IMR-90 (cell line): ENCODE data around the gene LRRC26. TPM values are rescaled to one million over a fixed set of nuclear protein-coding genes. Genes with fewer than 3 reads are reported as not detected.

Experiments used
- ATAC-seq: fragments of 200-7000 bp; cut with Tn5 transposase; 2 replicates; pipeline ENCODE4 v1.9.1; 2020; ENCODE audit warnings: low read depth, mild to moderate bottlenecking, moderate library complexity
- BruUV-seq: library from RNA; stranded (reverse); fragments of 400-500 nt; replicated peaks from 2 replicates; lab custom pipeline; 2021; lab: Mats Ljungman, UMichigan
- CTCF ChIA-PET: fragments of 300-600 bp; formaldehyde crosslinking; extraction: SDS; loops from one replicate; lab custom pipeline; 2021; ENCODE audit warnings: antibody characterized with exemption; lab: Yijun Ruan, JAX
- POLR2A ChIA-PET: fragments of 300-600 bp; sonication (Branson Sonifier 250); formaldehyde crosslinking; loops from one replicate; lab custom pipeline; 2022; ENCODE audit warnings: antibody characterized with exemption; ENCODE audit not compliant: unreplicated experiment; lab: Charles Lee
- DNase-seq: peaks from one replicate; pipeline ENCODE4 v3.0.0; 2013
- H2AFZ ChIP-seq: replicated peaks from 2 replicates; pipeline ENCODE3; 2013; ENCODE audit warnings: low read length, mild to moderate bottlenecking; ENCODE audit not compliant: poor library complexity
- H2AK5ac ChIP-seq: 2 replicates; pipeline ENCODE4 v1.6.1; 2013; ENCODE audit warnings: low read depth, low read length, inconsistent platforms
- H2AK9ac ChIP-seq: replicated peaks from 2 replicates; pipeline ENCODE3; 2013; ENCODE audit warnings: mild to moderate bottlenecking, low read depth, low read length, moderate library complexity; ENCODE audit not compliant: poor library complexity
- H2BK120ac ChIP-seq: 2 replicates; pipeline ENCODE4 v1.6.1; 2013; ENCODE audit warnings: low read depth, low read length, inconsistent platforms
- H2BK15ac ChIP-seq: 3 replicates; pipeline ENCODE4 v1.6.1; 2013; ENCODE audit warnings: low read depth, low read length, inconsistent platforms
- H2BK20ac ChIP-seq: 2 replicates; pipeline ENCODE4 v1.6.1; 2013; ENCODE audit warnings: low read depth, mild to moderate bottlenecking, inconsistent platforms, low read length, moderate library complexity
- H2BK5ac ChIP-seq: 2 replicates; pipeline ENCODE4 v1.6.1; 2013; ENCODE audit warnings: mild to moderate bottlenecking, low read depth, low read length, inconsistent platforms; ENCODE audit not compliant: poor library complexity, severe bottlenecking
- H3K14ac ChIP-seq: replicated peaks from 2 replicates; pipeline ENCODE4 v1.6.1; 2013; ENCODE audit warnings: low read depth, low read length, inconsistent platforms
- H3K18ac ChIP-seq: 2 replicates; pipeline ENCODE4 v1.6.1; 2013; ENCODE audit warnings: low read depth, low read length, control low read depth
- H3K23ac ChIP-seq: 2 replicates; pipeline ENCODE4 v1.6.1; 2013; ENCODE audit warnings: low read depth, low read length, inconsistent platforms
- H3K27ac ChIP-seq: 2 replicates; pipeline ENCODE4 v1.5.1; 2013; ENCODE audit warnings: mild to moderate bottlenecking, control low read depth, low read length; ENCODE audit not compliant: insufficient read depth
- H3K27me3 ChIP-seq: 2 replicates; pipeline ENCODE4 v1.6.1; 2013; ENCODE audit warnings: low read length; ENCODE audit not compliant: control insufficient read depth, insufficient read depth
- H3K36me3 ChIP-seq: 2 replicates; pipeline ENCODE4 v1.6.1; 2013; ENCODE audit warnings: low read length, mixed read lengths; ENCODE audit not compliant: control insufficient read depth, insufficient read depth
- H3K4ac ChIP-seq: 2 replicates; pipeline ENCODE4 v1.6.1; 2013; ENCODE audit warnings: low read depth, low read length, inconsistent platforms
- H3K4me1 ChIP-seq: 2 replicates; pipeline ENCODE4 v1.6.1; 2013; ENCODE audit warnings: low read length, mixed read lengths; ENCODE audit not compliant: control insufficient read depth, insufficient read depth
- H3K4me2 ChIP-seq: 2 replicates; pipeline ENCODE4 v1.6.1; 2013; ENCODE audit warnings: low read depth, mild to moderate bottlenecking, control low read depth, low read length, moderate library complexity
- H3K4me3 ChIP-seq: 2 replicates; pipeline ENCODE4 v1.5.1; 2013; ENCODE audit warnings: low read depth, mild to moderate bottlenecking, control low read depth, low read length, moderate library complexity; ENCODE audit not compliant: insufficient read depth
- H3K56ac ChIP-seq: 2 replicates; pipeline ENCODE4 v1.6.1; 2013; ENCODE audit warnings: low read length, inconsistent platforms; ENCODE audit not compliant: insufficient read depth; ENCODE audit errors: extremely low read depth
- H3K79me1 ChIP-seq, 2 experiments: 2 replicates each; pipeline ENCODE4 v1.6.1; 2013; ENCODE audit warnings: low read length in 2 of 2, inconsistent platforms in 1 of 2, low read depth in 1 of 2
- H3K9ac ChIP-seq: 2 replicates; pipeline ENCODE4 v1.6.1; 2013; ENCODE audit warnings: low read depth, low read length, control low read depth
- H3K9me1 ChIP-seq: 2 replicates; pipeline ENCODE4 v1.6.1; 2013; ENCODE audit warnings: low read length, inconsistent platforms; ENCODE audit not compliant: insufficient read depth
- H3K9me3 ChIP-seq: 2 replicates; pipeline ENCODE4 v1.6.1; 2013; ENCODE audit warnings: low read length; ENCODE audit not compliant: control insufficient read depth, insufficient read depth
- H4K20me1 ChIP-seq: 2 replicates; pipeline ENCODE4 v1.6.1; 2013; ENCODE audit warnings: low read length, inconsistent platforms; ENCODE audit not compliant: insufficient read depth
- H4K5ac ChIP-seq: 2 replicates; pipeline ENCODE4 v1.6.1; 2013; ENCODE audit warnings: mild to moderate bottlenecking, low read depth, low read length, control low read depth
- H4K8ac ChIP-seq, 2 experiments: 2 replicates each; pipeline ENCODE4 v1.6.1; 2013; ENCODE audit warnings: low read depth in 2 of 2, low read length in 2 of 2, control low read depth in 1 of 2, inconsistent platforms in 1 of 2
- H4K91ac ChIP-seq: 2 replicates; pipeline ENCODE4 v1.6.1; 2013; ENCODE audit warnings: low read depth, low read length, inconsistent platforms; ENCODE audit not compliant: insufficient read depth
- BHLHE40 ChIP-seq: fragments of 150-350 bp; IDR thresholded peaks from 2 replicates; pipeline ENCODE4 v1.6.1; 2016; ENCODE audit warnings: mild to moderate bottlenecking, low read depth, low read length
- CEBPB ChIP-seq: IDR thresholded peaks from 2 replicates; pipeline ENCODE4 v1.6.1; 2012; ENCODE audit warnings: low read depth, low read length, improper control_type of control experiment
- CHD1 ChIP-seq: IDR thresholded peaks from 2 replicates; pipeline ENCODE4 v1.6.1; 2012; ENCODE audit warnings: low read depth, low read length, improper control_type of control experiment
- FOS ChIP-seq: fragments of 150-350 bp; IDR thresholded peaks from 2 replicates; pipeline ENCODE4 v1.6.1; 2016; ENCODE audit warnings: low read depth, low read length
- MAFK ChIP-seq: IDR thresholded peaks from 2 replicates; pipeline ENCODE4 v1.6.1; 2012; ENCODE audit warnings: low read depth, low read length, improper control_type of control experiment
- MAZ ChIP-seq: IDR thresholded peaks from 2 replicates; pipeline ENCODE4 v1.6.1; 2012; ENCODE audit warnings: low read depth, mild to moderate bottlenecking, low read length, improper control_type of control experiment, moderate library complexity, borderline replicate concordance
- MXI1 ChIP-seq: IDR thresholded peaks from 2 replicates; pipeline ENCODE4 v1.6.1; 2012; ENCODE audit warnings: low read depth, mild to moderate bottlenecking, low read length, moderate library complexity, borderline replicate concordance
- NFE2L2 ChIP-seq: fragments of 150-350 bp; IDR thresholded peaks from 2 replicates; pipeline ENCODE4 v1.6.1; 2016; ENCODE audit warnings: low read depth, mild to moderate bottlenecking, low read length
- POLR2A ChIP-seq: IDR thresholded peaks from 2 replicates; pipeline ENCODE4 v1.6.1; 2012; ENCODE audit warnings: mild to moderate bottlenecking, low read depth, low read length
- RAD21 ChIP-seq: IDR thresholded peaks from 2 replicates; pipeline ENCODE4 v1.6.1; 2012; ENCODE audit warnings: low read length, improper control_type of control experiment
- RCOR1 ChIP-seq: IDR thresholded peaks from 2 replicates; pipeline ENCODE4 v1.6.1; 2012; ENCODE audit warnings: mild to moderate bottlenecking, low read length, improper control_type of control experiment; ENCODE audit not compliant: insufficient replicate concordance
- RFX5 ChIP-seq: IDR thresholded peaks from 2 replicates; pipeline ENCODE4 v1.8.0; 2012; ENCODE audit warnings: low read depth, mild to moderate bottlenecking, low read length, moderate library complexity
- SMC3 ChIP-seq: fragments of 150-350 bp; IDR thresholded peaks from 2 replicates; pipeline ENCODE4 v1.6.1; 2016; ENCODE audit warnings: low read depth, mild to moderate bottlenecking, antibody characterized with exemption, low read length, moderate library complexity
- WGBS, 2 experiments: methylation state at CpG; one replicate each; pipeline versions ENCODE4 v1.1.5 to v1.1.7; 2013; ENCODE audit warnings: missing lambda C conversion rate in 2 of 2; ENCODE audit not compliant: insufficient read length in 1 of 2; ENCODE audit errors: extremely low coverage in 2 of 2; 5-methylcytosine and 5-hydroxymethylcytosine counted together
- dilution Hi-C: fragments of 300-500 bp; cut with HindIII; formaldehyde crosslinking; loops from one replicate; pipeline ENCODE4 v1.14.3; 2018; ENCODE audit warnings: low sequenced_read_pairs; ENCODE audit not compliant: unreplicated experiment
- in situ Hi-C: fragments of 300-500 bp; cut with MboI; formaldehyde crosslinking; loops from 3 replicates; pipeline ENCODE4 v1.14.3; 2019; ENCODE audit warnings: low sequenced_read_pairs, inconsistent platforms, mixed read lengths
- intact Hi-C: fragments of 100-400 bp; cut with micrococcal nuclease; formaldehyde crosslinking; loops from 2 replicates; pipeline ENCODE4 v1.10.0; 2022
- polyA plus RNA-seq, 3 experiments: library from polyadenylated mRNA; depleted of rRNA; stranded (reverse); fragments of >200 nt; gene quantifications; 2 replicates each; pipeline ENCODE4 v1.2.3, GENCODE V29; 2012; ENCODE audit warnings: low replicate concordance in 1 of 3
- total RNA-seq: library from RNA; depleted of rRNA; stranded (reverse); fragments of >200 nt; gene quantifications from 2 replicates; pipeline ENCODE4 v1.2.3, GENCODE V29; 2012
- TF ChIP-seq, protein P1 (sequence below): fragments of 150-350 bp; IDR thresholded peaks from 2 replicates; pipeline ENCODE4 v1.6.1; 2017; ENCODE audit warnings: mild to moderate bottlenecking, antibody characterized with exemption, low read length, low read depth
- TF ChIP-seq, protein P2 (sequence below): conservative IDR thresholded peaks from 2 replicates; pipeline ENCODE4 v1.5.1; 2012; ENCODE audit warnings: mild to moderate bottlenecking, low read depth, low read length, improper control_type of control experiment

LRRC26 gene
- total and polyA plus RNA-seq, 2 of the 4 experiments (the other 2 are of a cell fraction): not detected

DNA sequence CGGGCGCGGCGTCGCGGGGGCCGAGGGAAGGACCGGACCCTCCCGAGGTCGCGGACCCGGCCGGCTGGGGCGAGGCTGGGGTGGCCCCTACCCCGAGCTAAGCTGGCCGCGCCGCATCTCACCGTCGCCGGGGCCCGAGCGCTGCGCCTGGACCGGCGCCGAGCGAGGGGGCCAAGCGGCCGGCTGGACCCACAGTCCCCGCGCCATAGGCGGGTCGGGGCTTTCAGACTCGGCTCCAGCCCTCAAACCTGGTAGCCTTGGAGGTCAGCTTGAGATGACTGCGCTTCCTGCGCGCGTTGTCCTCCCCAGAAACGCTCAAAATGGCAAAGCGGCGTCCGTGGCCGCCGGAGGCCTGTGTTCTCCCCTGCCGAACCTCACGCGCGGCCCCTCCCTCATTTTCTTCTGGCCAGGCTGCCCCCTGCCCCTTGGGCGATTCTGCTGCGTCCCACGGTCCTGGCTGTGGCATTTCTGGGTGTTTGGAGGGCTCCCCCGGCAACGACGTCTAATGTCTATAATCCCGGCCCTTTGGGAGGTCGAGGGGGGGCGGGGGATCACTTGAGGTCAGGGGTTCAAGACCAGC, 39.6 kb downstream of the LRRC26 start:
- Histone ChIP-seq H3K9me3 (peaks cover 4% of the 10 kb centered on the region; the same call in 1 of the 2 replicates), H2BK5ac (no peak overlapping the region), H2AK9ac (peak overlapping the region; percentile 85), H3K9ac (peak overlapping the region; percentile 27; the same call in 1 of the 2 replicates), H3K23ac (peak overlapping the region; percentile 24; the same call in 1 of the 2 replicates), H3K14ac (peak overlapping the region; percentile 27), H4K8ac (peak overlapping the region; percentile 83 to 89; a peak in 3 of 4 replicates), H3K18ac (no peak overlapping the region), H3K4me2 (peak overlapping the region; percentile 59), H4K91ac (no peak overlapping the region), H4K20me1 (0 out of 2 replicates have a peak, but pooled peaks cover 8% of the 10 kb centered on the region), H2BK20ac (no peak overlapping the region), H3K79me1 (peaks cover 13 to 35% of the 10 kb centered on the region in 2 experiments), H3K27me3 (no peaks in the 10 kb centered on the region), H3K9me1 (peaks cover 16% of the 10 kb centered on the region), H3K36me3 (no peaks in the 10 kb centered on the region), H3K4me1 (peaks cover 12% of the 10 kb centered on the region; the same call in 1 of the 2 replicates), H2AFZ (peak overlapping the region; percentile 99), H2AK5ac (peak overlapping the region; percentile 1; the same call in 1 of the 2 replicates), H4K5ac (peak overlapping the region; percentile 60), H3K4ac (peak overlapping the region; percentile 71), H2BK120ac (no peak overlapping the region), H3K56ac (no peak overlapping the region), H2BK15ac (no peak overlapping the region), H3K27ac (peak overlapping the region; percentile 6; the same call in 1 of the 2 replicates), H3K4me3 (peak overlapping the region; percentile 76)
- WGBS, 2 experiments: 3% methylated on average over 45 of the region's 58 CpGs; no CpG with 5 or more reads in 1 of the 2 experiments
- ATAC-seq (peak; percentile 21; the same call in 1 of the 2 replicates), DNase-seq (no peak)
- ChIA-PET POLR2A (interaction anchor here (1.3 kb wide), 1 partner anchor 75 kb away, joined by 4 read pairs; no protein-coding TSS in a partner anchor), CTCF (no interaction called here)
- TF ChIP-seq MAFK: no peak
- TF ChIP-seq POLR2A: no peak
- TF ChIP-seq, protein P1, sequence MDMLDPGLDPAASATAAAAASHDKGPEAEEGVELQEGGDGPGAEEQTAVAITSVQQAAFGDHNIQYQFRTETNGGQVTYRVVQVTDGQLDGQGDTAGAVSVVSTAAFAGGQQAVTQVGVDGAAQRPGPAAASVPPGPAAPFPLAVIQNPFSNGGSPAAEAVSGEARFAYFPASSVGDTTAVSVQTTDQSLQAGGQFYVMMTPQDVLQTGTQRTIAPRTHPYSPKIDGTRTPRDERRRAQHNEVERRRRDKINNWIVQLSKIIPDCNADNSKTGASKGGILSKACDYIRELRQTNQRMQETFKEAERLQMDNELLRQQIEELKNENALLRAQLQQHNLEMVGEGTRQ: no peak
- no peak for TF ChIP-seq SMC3
- no peak for TF ChIP-seq RCOR1
- no peak for TF ChIP-seq BHLHE40
- TF ChIP-seq MAZ: no peak
- no peak for TF ChIP-seq RAD21
- no peak for TF ChIP-seq FOS
- no peak for TF ChIP-seq CEBPB
- TF ChIP-seq RFX5: no peak
- no peak for TF ChIP-seq MXI1
- TF ChIP-seq NFE2L2: no peak
- TF ChIP-seq, protein P2, sequence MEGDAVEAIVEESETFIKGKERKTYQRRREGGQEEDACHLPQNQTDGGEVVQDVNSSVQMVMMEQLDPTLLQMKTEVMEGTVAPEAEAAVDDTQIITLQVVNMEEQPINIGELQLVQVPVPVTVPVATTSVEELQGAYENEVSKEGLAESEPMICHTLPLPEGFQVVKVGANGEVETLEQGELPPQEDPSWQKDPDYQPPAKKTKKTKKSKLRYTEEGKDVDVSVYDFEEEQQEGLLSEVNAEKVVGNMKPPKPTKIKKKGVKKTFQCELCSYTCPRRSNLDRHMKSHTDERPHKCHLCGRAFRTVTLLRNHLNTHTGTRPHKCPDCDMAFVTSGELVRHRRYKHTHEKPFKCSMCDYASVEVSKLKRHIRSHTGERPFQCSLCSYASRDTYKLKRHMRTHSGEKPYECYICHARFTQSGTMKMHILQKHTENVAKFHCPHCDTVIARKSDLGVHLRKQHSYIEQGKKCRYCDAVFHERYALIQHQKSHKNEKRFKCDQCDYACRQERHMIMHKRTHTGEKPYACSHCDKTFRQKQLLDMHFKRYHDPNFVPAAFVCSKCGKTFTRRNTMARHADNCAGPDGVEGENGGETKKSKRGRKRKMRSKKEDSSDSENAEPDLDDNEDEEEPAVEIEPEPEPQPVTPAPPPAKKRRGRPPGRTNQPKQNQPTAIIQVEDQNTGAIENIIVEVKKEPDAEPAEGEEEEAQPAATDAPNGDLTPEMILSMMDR: no peak
- TF ChIP-seq CHD1: no peak
- dilution Hi-C loops: no loop called here
- in situ Hi-C loops: no loop called here
- no TSS peak for BruUV-seq
- intact Hi-C loops: no loop called here
